B cell (primary cell): ENCODE measurements around the gene CPED1. TPM values are rescaled to one million over a fixed set of nuclear protein-coding genes. Genes with fewer than 3 reads are reported as not detected.

Experiments used
- ATAC-seq: fragments of 200-7000 bp; cut with Tn5 transposase; one replicate; pipeline ENCODE4 v1.10.0; 2021; ENCODE audit warnings: low read depth, mild to moderate bottlenecking, moderate number of reproducible peaks, moderate library complexity
- CTCF ChIA-PET: fragments of 350-600 bp; sonication (Branson Sonifier 250); formaldehyde crosslinking; loops from one replicate; lab custom pipeline; 2021; ENCODE audit warnings: antibody characterized with exemption, inconsistent platforms; lab: Charles Lee
- POLR2A ChIA-PET: fragments of 350-600 bp; sonication (Branson Sonifier 250); formaldehyde crosslinking; loops from one replicate; lab custom pipeline; 2021; ENCODE audit warnings: antibody characterized with exemption; lab: Charles Lee
- DNase-seq: peaks from one replicate; pipeline ENCODE4 v3.0.0; 2013
- H2AFZ ChIP-seq: 2 replicates; pipeline ENCODE4 v1.6.1; 2012; ENCODE audit warnings: mild to moderate bottlenecking, low read depth, low read length; ENCODE audit not compliant: insufficient read depth, poor library complexity, severe bottlenecking
- H3K27ac ChIP-seq, 2 donors: 1 replicate in 1 of 2; 2 replicates in 1 of 2; pipeline ENCODE4 v1.5.1; 2012 to 2013; ENCODE audit warnings: low read length in 2 of 2, mild to moderate bottlenecking in 2 of 2, moderate library complexity in 1 of 2
- H3K27me3 ChIP-seq, 4 experiments: fragments of 200-600 bp in 1 of 4; sonication (generic) in 1 of 4; replicated peaks in 1 of 4; 1 replicate in 2 of 4; 2 replicates in 2 of 4; pipeline versions ENCODE4 v1.6.1 to v1.7.0; 2013 to 2016; ENCODE audit warnings: low read length in 3 of 4, mild to moderate bottlenecking in 2 of 4, mixed read lengths in 1 of 4, moderate library complexity in 1 of 4; ENCODE audit not compliant: insufficient read depth in 4 of 4, control insufficient read depth in 3 of 4; ENCODE audit errors: control extremely low read depth in 1 of 4
- H3K36me3 ChIP-seq, 2 experiments: replicated peaks in 1 of 2; 1 replicate in 1 of 2; 2 replicates in 1 of 2; pipeline versions ENCODE4 v1.6.1 to v1.7.1; 2013; ENCODE audit warnings: low read length in 1 of 2; ENCODE audit not compliant: insufficient read depth in 2 of 2, control insufficient read depth in 1 of 2; ENCODE audit errors: control extremely low read depth in 1 of 2, extremely low read depth in 1 of 2
- H3K4me1 ChIP-seq, 2 donors: fragments of 200-600 bp in 1 of 2; sonication (generic) in 1 of 2; 1 replicate in 1 of 2; 2 replicates in 1 of 2; pipeline versions ENCODE4 v1.5.1 to v1.6.1; 2013 to 2017; ENCODE audit warnings: low read length in 2 of 2; ENCODE audit not compliant: control insufficient read depth in 2 of 2, insufficient read depth in 2 of 2
- H3K4me2 ChIP-seq: replicated peaks from 2 replicates; pipeline ENCODE3; 2012; ENCODE audit warnings: mild to moderate bottlenecking, low read depth, low read length; ENCODE audit not compliant: poor library complexity, severe bottlenecking
- H3K4me3 ChIP-seq, 5 experiments: fragments of 200-600 bp in 1 of 5; sonication (generic) in 1 of 5; 1 replicate in 3 of 5; 2 replicates in 2 of 5; pipeline versions ENCODE4 v1.5.1 to v1.7.0; 2011 to 2016; ENCODE audit warnings: low read length in 4 of 5, mild to moderate bottlenecking in 4 of 5, low read depth in 2 of 5, control low read depth in 1 of 5, moderate library complexity in 1 of 5; ENCODE audit not compliant: insufficient read depth in 1 of 5; ENCODE audit errors: control extremely low read depth in 1 of 5, extremely low read depth in 1 of 5
- H3K79me2 ChIP-seq: fragments of 200-600 bp; sonication (generic); one replicate; pipeline ENCODE4 v1.6.0; 2016; ENCODE audit warnings: low read length; ENCODE audit not compliant: control insufficient read depth, insufficient read depth
- H3K9ac ChIP-seq: fragments of 200-600 bp; sonication (generic); 2 replicates; pipeline ENCODE4 v1.6.1; 2017; ENCODE audit warnings: mild to moderate bottlenecking, low read length, moderate library complexity
- H3K9me3 ChIP-seq, 3 donors: one replicate each; pipeline versions ENCODE4 v1.6.1 to v1.7.1; 2013; ENCODE audit warnings: low read length in 2 of 3; ENCODE audit not compliant: control insufficient read depth in 2 of 3, insufficient read depth in 1 of 3; ENCODE audit errors: control extremely low read depth in 1 of 3
- H4K20me1 ChIP-seq: 2 replicates; pipeline ENCODE4 v1.6.0; 2012; ENCODE audit warnings: mild to moderate bottlenecking, low read length; ENCODE audit not compliant: insufficient read depth, control insufficient read depth, poor library complexity, severe bottlenecking
- H3K27ac Mint-ChIP-seq: one replicate; pipeline ENCODE4 v1.8.0; 2021; ENCODE audit warnings: mixed read lengths
- H3K27me3 Mint-ChIP-seq: one replicate; pipeline ENCODE4 v1.8.0; 2021; ENCODE audit warnings: mixed read lengths
- H3K4me1 Mint-ChIP-seq: one replicate; pipeline ENCODE4 v1.8.0; 2021; ENCODE audit warnings: mixed read lengths
- H3K4me3 Mint-ChIP-seq: one replicate; pipeline ENCODE4 v1.8.0; 2021; ENCODE audit warnings: mixed read lengths
- H3K9me3 Mint-ChIP-seq: one replicate; pipeline ENCODE4 v1.8.0; 2022; ENCODE audit warnings: mixed read lengths; ENCODE audit not compliant: insufficient read depth
- CTCF ChIP-seq: fragments of 200-600 bp; IDR thresholded peaks from one replicate; pipeline ENCODE4 v1.8.0; 2022; ENCODE audit warnings: antibody characterized with exemption, mild to moderate bottlenecking
- EZH2 ChIP-seq: IDR thresholded peaks from 2 replicates; pipeline ENCODE4 v1.6.1; 2012; ENCODE audit warnings: borderline replicate concordance, low read depth, mild to moderate bottlenecking, moderate library complexity, low read length; ENCODE audit not compliant: insufficient read depth, poor library complexity, severe bottlenecking
- WGBS: methylation state at CpG from one replicate; pipeline ENCODE4 v1.1.5; 2013; ENCODE audit warnings: missing lambda C conversion rate; ENCODE audit not compliant: insufficient coverage; 5-methylcytosine and 5-hydroxymethylcytosine counted together
- intact Hi-C: fragments of 100-400 bp; cut with micrococcal nuclease; formaldehyde crosslinking; loops from one replicate; pipeline ENCODE4 v1.10.0; 2022
- polyA plus RNA-seq: library from polyadenylated mRNA; depleted of rRNA; stranded (reverse); fragments of >200 nt; gene quantifications from 2 replicates; pipeline ENCODE4 v1.2.3, GENCODE V29; 2012
- total RNA-seq, 2 donors: library from RNA; stranded (reverse); fragments of 120-200 nt in 1 of 2; gene quantifications; 1 replicate in 1 of 2; 2 replicates in 1 of 2; pipeline versions ENCODE4 v1.2.3 to v1.2.4, GENCODE V29; 2013 to 2022

CPED1 gene
- total and polyA plus RNA-seq, 2 donors (not counting 1 experiment from before 2014, with no cell fraction given), result 0.44 to 3.8 TPM

- Histone ChIP-seq H4K20me1 (no peaks in the 10 kb centered on the region), H3K9ac (no peak overlapping the region), H3K4me1 (no peaks in the 10 kb centered on the region), H3K27ac (no peak overlapping the region), H3K27me3 (no peaks in the 10 kb centered on the region), H3K79me2 (no peaks in the 10 kb centered on the region), H3K4me3 (no peak overlapping the region), H3K9me3 (no peaks in the 10 kb centered on the region), H3K4me2 (no peak overlapping the region), H2AFZ (no peak overlapping the region), H3K36me3 (peaks cover 3 to 17% of the 10 kb centered on the region in 2 experiments)
- TF ChIP-seq CTCF (no peak), EZH2 (no peak)
- POLR2A ChIA-PET, result no interaction called here
- 89% methylated on average over 3 of the region's 5 CpGs for WGBS
- H3K27me3 Mint-ChIP-seq, result no peaks in the 10 kb centered on the region
- H3K27ac Mint-ChIP-seq, result peak overlapping the region; percentile 60
- H3K4me3 Mint-ChIP-seq, result no peak overlapping the region
- no peak for ATAC-seq
- no peaks in the 10 kb centered on the region for H3K9me3 Mint-ChIP-seq
- CTCF ChIA-PET, result no interaction called here
- intact Hi-C loops, result loop anchor here (10.0 kb wide), 1 partner anchor 544 kb away; no protein-coding TSS in a partner anchor
- no peak for DNase-seq
- H3K4me1 Mint-ChIP-seq, result peaks cover 23% of the 10 kb centered on the region
These were observed 350.6 kb downstream of the CPED1 start for GRCh38 chr7:121339082-121339481.

- Histone ChIP-seq H3K4me2 (no peak overlapping the region), H4K20me1 (no peaks in the 10 kb centered on the region), H3K9me3 (no peaks in the 10 kb centered on the region), H3K36me3 (peaks cover 15 to 26% of the 10 kb centered on the region in 2 experiments), H3K27ac (peak overlapping the region in 1 of 2 donors; percentile 34), H3K9ac (no peak overlapping the region), H3K4me3 (no peak overlapping the region), H3K27me3 (no peaks in the 10 kb centered on the region), H3K79me2 (no peaks in the 10 kb centered on the region), H3K4me1 (no peaks in the 10 kb centered on the region), H2AFZ (no peak overlapping the region)
- Mint-ChIP-seq H3K9me3 (no peaks in the 10 kb centered on the region), H3K4me1 (peaks cover 13% of the 10 kb centered on the region), H3K4me3 (no peak overlapping the region), H3K27me3 (no peaks in the 10 kb centered on the region), H3K27ac (peak overlapping the region; percentile 66)
- DNase-seq, result no peak
- POLR2A ChIA-PET, result no interaction called here
- CTCF ChIA-PET, result interaction anchor here (0.7 to 1.2 kb wide), 2 partner anchors 15 to 826 kb away, joined by 3 to 5 read pairs; no protein-coding TSS in a partner anchor
- TF ChIP-seq EZH2 (no peak), CTCF (no peak)
- intact Hi-C loops, result no loop called here
- ATAC-seq, result no peak
These were observed 353.4 kb downstream of the CPED1 start for GRCh38 chr7:121341933-121342332.
